ENCODE measurements around the gene PLA2R1.

Gene PLA2R1

GRCh38 chr2:159908623-159909022 lies 153.8 kb downstream of the PLA2R1 start:
- no peak for TF ChIP-seq CTCF (IDR thresholded peaks at IDR 0.05; ENCODE audit: borderline replicate concordance, control extremely low read depth, extremely low read depth, insufficient read depth, missing control alignments)
- in situ Hi-C loops (cut with MboI; ENCODE audit: low sequenced_read_pairs, unreplicated experiment) = no loop called here
- no peak for DNase-seq (ENCODE audit: low spot score)

- in situ Hi-C loops (cut with MboI; ENCODE audit: low sequenced_read_pairs, unreplicated experiment) = no loop called here
- TF ChIP-seq CTCF (IDR thresholded peaks at IDR 0.05; ENCODE audit: borderline replicate concordance, control extremely low read depth, extremely low read depth, insufficient read depth, missing control alignments) = no peak
Observed at GRCh38 chr2:159907909-159908308, 154.5 kb downstream of the PLA2R1 start.

GRCh38 chr2:159905926-159906714 lies 156.3 kb downstream of the PLA2R1 start:
- in situ Hi-C loops (cut with MboI; ENCODE audit: low sequenced_read_pairs, unreplicated experiment) = no loop called here
- TF ChIP-seq CTCF (IDR thresholded peaks at IDR 0.05; ENCODE audit: borderline replicate concordance, control extremely low read depth, extremely low read depth, insufficient read depth, missing control alignments) = no peak
- no peak for DNase-seq (ENCODE audit: low spot score)

More at GRCh38 chr2:159907909-159908308, 154.5 kb downstream of the PLA2R1 start:
- DNase-seq (ENCODE audit: low spot score) = no peak

GRCh38 chr2:159904959-159905305 lies 157.5 kb downstream of the PLA2R1 start:
- DNase-seq (ENCODE audit: low spot score) = no peak
- in situ Hi-C loops (cut with MboI; ENCODE audit: low sequenced_read_pairs, unreplicated experiment) = no loop called here
- no peak for TF ChIP-seq CTCF (IDR thresholded peaks at IDR 0.05; ENCODE audit: borderline replicate concordance, control extremely low read depth, extremely low read depth, insufficient read depth, missing control alignments)

GRCh38 chr2:159904127-159904958 lies 158.1 kb downstream of the PLA2R1 start, which contains the start of gene LY75:
LY75 (minus strand) TSS chr2:159904756.
- TF ChIP-seq CTCF (IDR thresholded peaks at IDR 0.05; ENCODE audit: borderline replicate concordance, control extremely low read depth, extremely low read depth, insufficient read depth, missing control alignments) = no peak
- in situ Hi-C loops (cut with MboI; ENCODE audit: low sequenced_read_pairs, unreplicated experiment) = no loop called here
- peak; percentile 93 for DNase-seq (ENCODE audit: low spot score)

- no peak for TF ChIP-seq CTCF (IDR thresholded peaks at IDR 0.05; ENCODE audit: borderline replicate concordance, control extremely low read depth, extremely low read depth, insufficient read depth, missing control alignments)
- peak; percentile 39 for DNase-seq (ENCODE audit: low spot score)
- in situ Hi-C loops (cut with MboI; ENCODE audit: low sequenced_read_pairs, unreplicated experiment) = no loop called here
Observed at GRCh38 chr2:159903443-159904126, 158.8 kb downstream of the PLA2R1 start.
